K562 (cell line): ENCODE measurements around the gene CELSR2. TPM values are rescaled to one million over a fixed set of nuclear protein-coding genes. Genes with fewer than 3 reads are reported as not detected.

Experiments used
- ATAC-seq: fragments of 200-7000 bp; cut with Tn5 transposase; 3 replicates; pipeline ENCODE4 v1.9.1; 2020; ENCODE audit warnings: moderate library complexity
- BruUV-seq: library from RNA; stranded (reverse); fragments of 400-500 nt; replicated peaks from 2 replicates; lab custom pipeline; 2021; lab: Mats Ljungman, UMichigan
- CTCF ChIA-PET: fragments of 300-600 bp; formaldehyde crosslinking; extraction: SDS; loops from one replicate; lab custom pipeline; 2021; ENCODE audit warnings: low intra/inter-chr PET ratio; lab: Yijun Ruan, JAX
- POLR2A ChIA-PET: fragments of 300-600, 350-650 bp; sonication (Branson Sonifier 250); formaldehyde crosslinking; extraction: SDS; loops from one replicate; lab custom pipeline; 2021; ENCODE audit warnings: antibody characterized with exemption, inconsistent platforms; lab: Yijun Ruan, JAX
- DNase-seq, 4 experiments: peaks; one replicate each; pipeline versions ENCODE4 v3.0.0 to v3.0.0-alpha.2; 2011 to 2018; ENCODE audit warnings: low spot score in 3 of 4, mixed read lengths in 3 of 4; ENCODE audit errors: extremely low read depth in 1 of 4
- FAIRE-seq: peaks from 2 replicates; lab custom pipeline; 2011; peaks lifted over from hg19 to GRCh38; lab: Jason Lieb, UNC
- H2AFZ ChIP-seq: 2 replicates; pipeline ENCODE4 v1.6.0; 2011; ENCODE audit warnings: low read depth, low read length, control low read depth, inconsistent platforms
- H3K27ac ChIP-seq: fragments of 200-600 bp; 3 replicates; pipeline ENCODE4 v1.8.0; 2011; ENCODE audit warnings: low read depth, mild to moderate bottlenecking, control low read depth, inconsistent platforms, low read length, moderate library complexity, mixed read lengths; ENCODE audit errors: extremely low read depth
- H3K27me3 ChIP-seq, 2 experiments: fragments of 300-600 bp in 1 of 2; 2 replicates in 1 of 2; 3 replicates in 1 of 2; pipeline versions ENCODE4 v1.6.0 to v1.8.0; 2011; ENCODE audit warnings: inconsistent platforms in 2 of 2, low read length in 2 of 2, mild to moderate bottlenecking in 1 of 2, mixed read lengths in 1 of 2, moderate library complexity in 1 of 2; ENCODE audit not compliant: control insufficient read depth in 2 of 2, insufficient read depth in 2 of 2
- H3K36me3 ChIP-seq: fragments of 300-600 bp; 3 replicates; pipeline ENCODE4 v1.8.0; 2011; ENCODE audit warnings: mild to moderate bottlenecking, low read length, inconsistent platforms; ENCODE audit not compliant: control insufficient read depth, insufficient read depth
- H3K4me1 ChIP-seq, 2 experiments: fragments of 200-600 bp in 1 of 2; replicated peaks in 1 of 2; 2 replicates in 1 of 2; 3 replicates in 1 of 2; pipeline versions ENCODE4 v1.5.1 to v1.8.0; 2011; ENCODE audit warnings: inconsistent platforms in 2 of 2, low read length in 2 of 2, mild to moderate bottlenecking in 1 of 2, mixed read lengths in 1 of 2, moderate library complexity in 1 of 2; ENCODE audit not compliant: control insufficient read depth in 2 of 2, insufficient read depth in 2 of 2
- H3K4me2 ChIP-seq: 2 replicates; pipeline ENCODE4 v1.6.1; 2011; ENCODE audit warnings: low read length, control low read depth, inconsistent platforms, mixed read lengths; ENCODE audit not compliant: insufficient read depth
- H3K4me3 ChIP-seq: fragments of 200-600 bp; sonication (generic), shearing (Covaris generic); 2 replicates; pipeline ENCODE4 v1.5.1; 2016; ENCODE audit warnings: control low read depth, inconsistent platforms
- H3K79me2 ChIP-seq: fragments of 200-600 bp; 3 replicates; pipeline ENCODE4 v1.8.0; 2011; ENCODE audit warnings: low read length, inconsistent platforms; ENCODE audit not compliant: control insufficient read depth, insufficient read depth
- H3K9ac ChIP-seq, 2 experiments: 2 replicates each; pipeline versions ENCODE4 v1.6.0 to v1.6.1; 2011; ENCODE audit warnings: low read depth in 2 of 2, low read length in 2 of 2, control low read depth in 1 of 2, inconsistent platforms in 1 of 2, mild to moderate bottlenecking in 1 of 2, mixed read lengths in 1 of 2; ENCODE audit not compliant: insufficient read depth in 1 of 2
- H3K9me1 ChIP-seq: one replicate; pipeline ENCODE4 v1.6.0; 2011; ENCODE audit warnings: inconsistent platforms, mild to moderate bottlenecking, low read length, moderate library complexity; ENCODE audit not compliant: control insufficient read depth, insufficient read depth
- H3K9me3 ChIP-seq: replicated peaks from 2 replicates; pipeline ENCODE4 v1.5.1; 2011; ENCODE audit warnings: low read depth, low read length, inconsistent platforms; ENCODE audit not compliant: control insufficient read depth, insufficient read depth
- H4K20me1 ChIP-seq: replicated peaks from 2 replicates; pipeline ENCODE4 v1.6.1; 2011; ENCODE audit warnings: low read length, inconsistent platforms, mixed read lengths; ENCODE audit not compliant: control insufficient read depth, insufficient read depth
- GATAD2A ChIP-seq: fragments of 450-650 bp; IDR thresholded peaks from 2 replicates; pipeline ENCODE4 v1.6.1; 2017
- HDGF ChIP-seq: fragments of 450-650 bp; IDR thresholded peaks from 2 replicates; pipeline ENCODE4 v1.6.1; 2016
- HMG20B ChIP-seq: fragments of 250-450 bp; sonication (Bioruptor Pico); IDR thresholded peaks from 2 replicates; pipeline ENCODE4 v1.5.0; 2021; ENCODE audit warnings: mild to moderate bottlenecking
- HOXB6 ChIP-seq: fragments of 250-450 bp; sonication (Bioruptor Pico); IDR thresholded peaks from 2 replicates; pipeline ENCODE4 v1.5.1; 2022; ENCODE audit warnings: mild to moderate bottlenecking, borderline replicate concordance
- MED1 ChIP-seq: sonication (generic); formaldehyde crosslinking; IDR thresholded peaks from 2 replicates; pipeline ENCODE4 v1.8.1; 2023; ENCODE audit warnings: missing genetic modification reagents, borderline replicate concordance
- MEF2A ChIP-seq: IDR thresholded peaks from 2 replicates; pipeline ENCODE4 v1.6.1; 2011; ENCODE audit warnings: low read depth, mild to moderate bottlenecking, low read length, moderate library complexity; ENCODE audit not compliant: control insufficient read depth
- NFE2 ChIP-seq: IDR thresholded peaks from 2 replicates; pipeline ENCODE4 v1.6.1; 2014; ENCODE audit warnings: antibody characterized with exemption, low read depth
- POLR2G ChIP-seq: fragments of 200-400 bp; formaldehyde crosslinking; IDR thresholded peaks from 2 replicates; pipeline ENCODE4 v1.6.1; 2017; ENCODE audit warnings: low read depth, mild to moderate bottlenecking, antibody characterized with exemption, low read length, moderate library complexity
- RBM14 ChIP-seq: fragments of 200-400 bp; formaldehyde crosslinking; IDR thresholded peaks from 2 replicates; pipeline ENCODE4 v1.6.1; 2018; ENCODE audit warnings: low read depth, mild to moderate bottlenecking, low read length, moderate library complexity, borderline replicate concordance; ENCODE audit not compliant: insufficient read depth
- TFAM ChIP-seq: fragments of 250-450 bp; sonication (Bioruptor Pico); conservative IDR thresholded peaks from 2 replicates; pipeline ENCODE4 v1.5.0; 2021; ENCODE audit warnings: mild to moderate bottlenecking, moderate library complexity
- TRIM24 ChIP-seq, 2 experiments: fragments of 450-650 bp; IDR thresholded peaks; 2 replicates each; pipeline ENCODE4 v1.6.1; 2016
- ZNF174 ChIP-seq: fragments of 250-450 bp; sonication (Bioruptor Pico); IDR thresholded peaks from 2 replicates; pipeline ENCODE4 v1.4.0; 2020; ENCODE audit warnings: mild to moderate bottlenecking
- ZNF431 ChIP-seq: sonication (generic); formaldehyde crosslinking; IDR thresholded peaks from 2 replicates; pipeline ENCODE4 v1.8.0; 2022; ENCODE audit warnings: mild to moderate bottlenecking, missing genetic modification reagents
- ZNF76 ChIP-seq: fragments of 250-450 bp; sonication (Bioruptor Pico); IDR thresholded peaks from 2 replicates; pipeline ENCODE4 v1.4.0; 2020; ENCODE audit warnings: mild to moderate bottlenecking, moderate library complexity, borderline replicate concordance
- WGBS: fragments of 100-300 bp; shearing (Covaris generic); methylation state at CpG from one replicate; pipeline ENCODE4 v1.1.6; 2016; ENCODE audit warnings: low coverage, mixed read lengths; ENCODE audit not compliant: insufficient coverage; ENCODE audit errors: missing lambda C conversion rate; 5-methylcytosine and 5-hydroxymethylcytosine counted together
- in situ Hi-C: fragments of 300-500 bp; cut with MboI; formaldehyde crosslinking; loops from 4 replicates; pipeline ENCODE4 v1.15.0; 2018; ENCODE audit warnings: inconsistent platforms, mixed read lengths
- intact Hi-C: fragments of 100-400 bp; cut with micrococcal nuclease; formaldehyde crosslinking; loops from 2 replicates; pipeline ENCODE4 v1.14.2; 2022
- polyA plus RNA-seq, 8 experiments: library from polyadenylated mRNA; depleted of rRNA in 4 of 8; stranded (reverse) in 5 of 8; unstranded in 3 of 8; fragments of >200 nt; fragmentation: Nextera tagmentation in 2 of 8; fragmentation: Illumina TruSeq in 1 of 8; extraction: Ambion mirVana in 2 of 8; extraction: Trizol in 1 of 8; gene quantifications; 2 replicates each; pipeline versions ENCODE4 v1.2.1 to v1.2.3, GENCODE V29; 2011 to 2014; ENCODE audit warnings: inconsistent platforms in 1 of 8, missing spikeins in 1 of 8
- total RNA-seq, 7 experiments: library from RNA; depleted of rRNA in 6 of 7; stranded (reverse); fragments of >200 nt in 6 of 7; fragmentation: Illumina TruSeq in 2 of 7; extraction: Trizol in 2 of 7; gene quantifications; 2 replicates each; pipeline versions ENCODE4 v1.2.1 to v1.2.3, GENCODE V29; 2011 to 2021; ENCODE audit warnings: low replicate concordance in 1 of 7
- TF ChIP-seq, protein P1 (sequence below): fragments of 450-650 bp; IDR thresholded peaks from 2 replicates; pipeline ENCODE4 v1.6.1; 2016; ENCODE audit warnings: mild to moderate bottlenecking
- TF ChIP-seq, protein P2 (sequence below): fragments of 250-450 bp; sonication (Bioruptor Pico); IDR thresholded peaks from 2 replicates; pipeline ENCODE4 v1.9.0; 2021; ENCODE audit warnings: mild to moderate bottlenecking, inconsistent platforms

CELSR2 gene
- total and polyA plus RNA-seq, 9 of the 15 experiments (the other 6 are each of a cell fraction or from before 2014, with no cell fraction given) = 0.31 to 21.9 (median 4.2) TPM

DNA sequence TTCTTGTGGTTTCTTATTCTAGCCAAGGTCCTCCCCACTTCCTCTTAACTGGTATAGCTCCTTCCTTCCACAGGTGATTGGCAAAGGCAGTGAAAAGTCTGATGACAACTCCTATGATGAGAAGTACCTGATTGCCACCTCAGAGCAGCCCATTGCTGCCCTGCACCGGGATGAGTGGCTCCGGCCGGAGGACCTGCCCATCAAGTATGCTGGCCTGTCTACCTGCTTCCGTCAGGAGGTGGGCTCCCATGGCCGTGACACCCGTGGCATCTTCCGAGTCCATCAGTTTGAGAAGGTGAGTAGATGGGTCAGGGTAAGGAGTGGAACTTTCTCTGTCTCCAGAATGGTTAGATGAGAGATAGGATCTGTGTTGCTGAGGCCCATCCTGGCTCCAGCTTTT is 14.2 kb upstream of the CELSR2 start:
- intact Hi-C loops = no loop called here
- CTCF ChIA-PET = no interaction called here
- WGBS = 99% methylated on average over 7 of the region's 7 CpGs

More for the DNA sequence above, 14.2 kb upstream of the CELSR2 start:
- Histone ChIP-seq H3K27me3 (no peaks in the 10 kb centered on the region), H3K4me1 (peaks cover 3 to 4% of the 10 kb centered on the region in 2 experiments; a peak in 3 of 5 replicates), H3K9me3 (no peaks in the 10 kb centered on the region), H3K79me2 (no peaks in the 10 kb centered on the region), H4K20me1 (peaks cover 11% of the 10 kb centered on the region; the same call in 1 of the 2 replicates), H3K9ac (no peak overlapping the region), H2AFZ (no peak overlapping the region), H3K36me3 (peaks cover 84% of the 10 kb centered on the region), H3K4me2 (no peak overlapping the region), H3K27ac (no peak overlapping the region), H3K9me1 (no peaks in the 10 kb centered on the region), H3K4me3 (no peak overlapping the region)
- no peak for FAIRE-seq
- POLR2A ChIA-PET = no interaction called here
- in situ Hi-C loops = no loop called here
- no TSS peak for BruUV-seq
- TF ChIP-seq MEF2A (no peak), ZNF76 (no peak), MED1 (no peak), NFE2 (no peak), HDGF (no peak), ZNF431 (CRISPR knock-in tag) (no peak), HOXB6 (CRISPR knock-in tag) (no peak), GATAD2A (no peak), HMG20B (no peak), TFAM (CRISPR knock-in tag) (no peak), RBM14 (no peak), POLR2G (no peak), TRIM24 (IDR thresholded peaks at IDR 0.05) (no peak), ZNF174 (no peak)
- TF ChIP-seq, protein P1, sequence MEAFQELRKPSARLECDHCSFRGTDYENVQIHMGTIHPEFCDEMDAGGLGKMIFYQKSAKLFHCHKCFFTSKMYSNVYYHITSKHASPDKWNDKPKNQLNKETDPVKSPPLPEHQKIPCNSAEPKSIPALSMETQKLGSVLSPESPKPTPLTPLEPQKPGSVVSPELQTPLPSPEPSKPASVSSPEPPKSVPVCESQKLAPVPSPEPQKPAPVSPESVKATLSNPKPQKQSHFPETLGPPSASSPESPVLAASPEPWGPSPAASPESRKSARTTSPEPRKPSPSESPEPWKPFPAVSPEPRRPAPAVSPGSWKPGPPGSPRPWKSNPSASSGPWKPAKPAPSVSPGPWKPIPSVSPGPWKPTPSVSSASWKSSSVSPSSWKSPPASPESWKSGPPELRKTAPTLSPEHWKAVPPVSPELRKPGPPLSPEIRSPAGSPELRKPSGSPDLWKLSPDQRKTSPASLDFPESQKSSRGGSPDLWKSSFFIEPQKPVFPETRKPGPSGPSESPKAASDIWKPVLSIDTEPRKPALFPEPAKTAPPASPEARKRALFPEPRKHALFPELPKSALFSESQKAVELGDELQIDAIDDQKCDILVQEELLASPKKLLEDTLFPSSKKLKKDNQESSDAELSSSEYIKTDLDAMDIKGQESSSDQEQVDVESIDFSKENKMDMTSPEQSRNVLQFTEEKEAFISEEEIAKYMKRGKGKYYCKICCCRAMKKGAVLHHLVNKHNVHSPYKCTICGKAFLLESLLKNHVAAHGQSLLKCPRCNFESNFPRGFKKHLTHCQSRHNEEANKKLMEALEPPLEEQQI = no peak
- TF ChIP-seq, protein P2, sequence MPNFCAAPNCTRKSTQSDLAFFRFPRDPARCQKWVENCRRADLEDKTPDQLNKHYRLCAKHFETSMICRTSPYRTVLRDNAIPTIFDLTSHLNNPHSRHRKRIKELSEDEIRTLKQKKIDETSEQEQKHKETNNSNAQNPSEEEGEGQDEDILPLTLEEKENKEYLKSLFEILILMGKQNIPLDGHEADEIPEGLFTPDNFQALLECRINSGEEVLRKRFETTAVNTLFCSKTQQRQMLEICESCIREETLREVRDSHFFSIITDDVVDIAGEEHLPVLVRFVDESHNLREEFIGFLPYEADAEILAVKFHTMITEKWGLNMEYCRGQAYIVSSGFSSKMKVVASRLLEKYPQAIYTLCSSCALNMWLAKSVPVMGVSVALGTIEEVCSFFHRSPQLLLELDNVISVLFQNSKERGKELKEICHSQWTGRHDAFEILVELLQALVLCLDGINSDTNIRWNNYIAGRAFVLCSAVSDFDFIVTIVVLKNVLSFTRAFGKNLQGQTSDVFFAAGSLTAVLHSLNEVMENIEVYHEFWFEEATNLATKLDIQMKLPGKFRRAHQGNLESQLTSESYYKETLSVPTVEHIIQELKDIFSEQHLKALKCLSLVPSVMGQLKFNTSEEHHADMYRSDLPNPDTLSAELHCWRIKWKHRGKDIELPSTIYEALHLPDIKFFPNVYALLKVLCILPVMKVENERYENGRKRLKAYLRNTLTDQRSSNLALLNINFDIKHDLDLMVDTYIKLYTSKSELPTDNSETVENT (CRISPR knock-in tag) = no peak
- DNase-seq = no peak
- no peak for ATAC-seq
